Measurements from ENCODE around the gene FAM181A.
A peak's percentile ranks its signal among the peaks of the same experiment; 100 is the strongest.

The FAM181A gene

GRCh38 chr14:93930296-93930988, 3.3 kb downstream of the FAM181A start:
- no peak for DNase-seq

GRCh38 chr14:93930989-93931307, 3.8 kb downstream of the FAM181A start:
- DNase-seq, result no peak

GRCh38 chr14:93932642-93933041, 5.5 kb downstream of the FAM181A start:
- no peak for DNase-seq

- DNase-seq, result no peak
Observed at GRCh38 chr14:93935213-93935612, 8.1 kb downstream of the FAM181A start.

GRCh38 chr14:93936245-93936644, 9.1 kb downstream of the FAM181A start:
- peak; percentile 57 for DNase-seq

- DNase-seq, result no peak
Observed at GRCh38 chr14:93936926-93937325, 9.8 kb downstream of the FAM181A start.

- DNase-seq, result no peak
Observed at GRCh38 chr14:93937519-93937918, 10.4 kb downstream of the FAM181A start.

GRCh38 chr14:93938751-93939303, 11.7 kb downstream of the FAM181A start:
- DNase-seq, result no peak

GRCh38 chr14:93939304-93940229, 12.4 kb downstream of the FAM181A start:
- DNase-seq, result peak; percentile 76

GRCh38 chr14:93940437-93940836, 13.3 kb downstream of the FAM181A start:
- no peak for DNase-seq

GRCh38 chr14:93941293-93941910, 14.3 kb downstream of the FAM181A start:
- no peak for DNase-seq

- no peak for DNase-seq
Observed at GRCh38 chr14:93943052-93943451, 15.9 kb downstream of the FAM181A start.

GRCh38 chr14:93943930-93944329, 16.8 kb downstream of the FAM181A start:
- DNase-seq, result no peak

- DNase-seq, result no peak
Observed at GRCh38 chr14:93944348-93945069, 17.4 kb downstream of the FAM181A start.

GRCh38 chr14:93945070-93945399, 17.9 kb downstream of the FAM181A start:
- no peak for DNase-seq

- DNase-seq, result no peak
Observed at GRCh38 chr14:93946104-93946503, 19.0 kb downstream of the FAM181A start.

- no peak for DNase-seq
Observed at GRCh38 chr14:93946541-93947090, 19.5 kb downstream of the FAM181A start.

- DNase-seq, result no peak
Observed at GRCh38 chr14:93947282-93947681, 20.1 kb downstream of the FAM181A start.

GRCh38 chr14:93949511-93950075, 22.4 kb downstream of the FAM181A start:
- DNase-seq, result no peak

GRCh38 chr14:93950948-93951634, 23.9 kb downstream of the FAM181A start:
- DNase-seq, result no peak
